Bronchial epithelial cell (primary cell): ENCODE measurements around the gene CLSTN1. TPM values are rescaled to one million over a fixed set of nuclear protein-coding genes. Genes with fewer than 3 reads are reported as not detected.
"Not testable (repeated sequence)": the region's sequence is repeated elsewhere in the genome, so short reads cannot be mapped to it uniquely, and the experiment has no call there.

Experiments used
- DNase-seq: peaks from one replicate; pipeline ENCODE4 v3.0.0-alpha.2; 2010; ENCODE audit warnings: low read depth
- FAIRE-seq: peaks from 2 replicates; lab custom pipeline; 2011; peaks lifted over from hg19 to GRCh38; lab: Jason Lieb, UNC
- H3K27me3 ChIP-seq: 2 replicates; pipeline ENCODE4 v1.5.1; 2011; ENCODE audit warnings: low read length; ENCODE audit not compliant: control insufficient read depth, insufficient read depth
- H3K36me3 ChIP-seq: 2 replicates; pipeline ENCODE4 v1.5.1; 2011; ENCODE audit warnings: low read length; ENCODE audit not compliant: control insufficient read depth, insufficient read depth
- H3K4me3 ChIP-seq: 2 replicates; pipeline ENCODE4 v1.5.1; 2011; ENCODE audit warnings: mild to moderate bottlenecking, low read depth, low read length, control low read depth
- total RNA-seq: library from RNA; depleted of rRNA; stranded (reverse); fragments of >200 nt; gene quantifications from 2 replicates; pipeline ENCODE4 v1.2.1, GENCODE V29; 2014
- TF ChIP-seq, protein P1 (sequence below): IDR thresholded peaks from 2 replicates; pipeline ENCODE4 v1.5.1; 2011; ENCODE audit warnings: mild to moderate bottlenecking, moderate library complexity, low read length, control low read depth, inconsistent platforms; ENCODE audit not compliant: insufficient read depth, severe bottlenecking

CLSTN1 gene
- total RNA-seq, 1 donor from 2014 or later: 142 TPM

- no peak overlapping the region for H3K4me3 ChIP-seq
- no peak for DNase-seq
- no peaks in the 10 kb centered on the region for H3K27me3 ChIP-seq
- TF ChIP-seq, protein P1, sequence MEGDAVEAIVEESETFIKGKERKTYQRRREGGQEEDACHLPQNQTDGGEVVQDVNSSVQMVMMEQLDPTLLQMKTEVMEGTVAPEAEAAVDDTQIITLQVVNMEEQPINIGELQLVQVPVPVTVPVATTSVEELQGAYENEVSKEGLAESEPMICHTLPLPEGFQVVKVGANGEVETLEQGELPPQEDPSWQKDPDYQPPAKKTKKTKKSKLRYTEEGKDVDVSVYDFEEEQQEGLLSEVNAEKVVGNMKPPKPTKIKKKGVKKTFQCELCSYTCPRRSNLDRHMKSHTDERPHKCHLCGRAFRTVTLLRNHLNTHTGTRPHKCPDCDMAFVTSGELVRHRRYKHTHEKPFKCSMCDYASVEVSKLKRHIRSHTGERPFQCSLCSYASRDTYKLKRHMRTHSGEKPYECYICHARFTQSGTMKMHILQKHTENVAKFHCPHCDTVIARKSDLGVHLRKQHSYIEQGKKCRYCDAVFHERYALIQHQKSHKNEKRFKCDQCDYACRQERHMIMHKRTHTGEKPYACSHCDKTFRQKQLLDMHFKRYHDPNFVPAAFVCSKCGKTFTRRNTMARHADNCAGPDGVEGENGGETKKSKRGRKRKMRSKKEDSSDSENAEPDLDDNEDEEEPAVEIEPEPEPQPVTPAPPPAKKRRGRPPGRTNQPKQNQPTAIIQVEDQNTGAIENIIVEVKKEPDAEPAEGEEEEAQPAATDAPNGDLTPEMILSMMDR: no peak
- no peak for FAIRE-seq
- H3K36me3 ChIP-seq: peaks cover 3% of the 10 kb centered on the region
These were observed 29.7 kb downstream of the CLSTN1 start for GRCh38 chr1:9794081-9794480.

- TF ChIP-seq, protein P1: no peak
- Histone ChIP-seq H3K36me3 (peaks cover 3% of the 10 kb centered on the region), H3K27me3 (no peaks in the 10 kb centered on the region), H3K4me3 (no peak overlapping the region)
- FAIRE-seq: no peak
- no peak for DNase-seq
These were observed 30.5 kb downstream of the CLSTN1 start for GRCh38 chr1:9793291-9793690.

DNA sequence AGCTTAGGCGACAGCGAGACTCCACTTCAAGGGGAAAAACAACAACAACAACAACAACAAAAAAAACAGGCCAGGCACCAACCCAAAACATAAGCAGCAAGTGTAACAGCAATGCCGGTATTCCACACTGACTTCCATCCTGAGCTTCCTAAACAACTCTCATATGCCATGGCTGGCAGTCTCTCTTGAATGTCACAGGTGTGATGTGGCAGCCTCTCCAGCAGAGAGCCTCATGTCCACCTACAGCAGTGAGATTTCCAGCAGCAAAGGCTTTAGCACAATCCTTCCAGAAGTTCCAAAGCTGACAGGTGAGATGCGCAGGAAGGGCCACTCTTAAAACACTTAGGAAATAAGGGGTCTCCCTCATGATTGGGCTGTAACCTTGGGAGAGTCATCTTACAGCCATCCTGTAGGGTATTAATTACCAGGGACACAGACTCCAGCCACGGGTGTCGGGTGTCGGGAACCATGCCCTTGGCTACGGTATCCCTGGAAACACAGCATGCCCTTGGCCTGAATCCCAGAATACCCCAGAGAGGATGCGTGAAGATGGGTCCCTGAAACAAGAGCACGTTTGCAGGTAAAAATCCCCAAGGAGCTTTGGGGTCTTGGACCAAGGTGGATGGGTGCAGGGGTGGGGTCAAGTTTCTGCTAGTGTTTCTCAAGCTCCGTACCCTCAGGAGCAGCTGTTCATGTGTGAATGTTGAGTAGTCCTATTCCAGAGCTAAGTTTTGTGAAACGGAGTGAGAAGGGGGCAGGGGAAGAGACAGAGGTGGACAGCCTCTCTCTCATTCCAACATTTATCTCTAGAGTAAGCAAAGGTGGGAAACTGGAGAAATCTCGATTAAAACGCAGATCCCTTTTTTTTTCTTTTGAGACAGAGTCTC is 31.4 kb downstream of the CLSTN1 start:
- FAIRE-seq (no peak), DNase-seq (no peak)
- TF ChIP-seq, protein P1: no peak
- H3K27me3 ChIP-seq: no peaks in the 10 kb centered on the region
- no peak overlapping the region for H3K4me3 ChIP-seq
- peaks cover 3% of the 10 kb centered on the region for H3K36me3 ChIP-seq

DNA sequence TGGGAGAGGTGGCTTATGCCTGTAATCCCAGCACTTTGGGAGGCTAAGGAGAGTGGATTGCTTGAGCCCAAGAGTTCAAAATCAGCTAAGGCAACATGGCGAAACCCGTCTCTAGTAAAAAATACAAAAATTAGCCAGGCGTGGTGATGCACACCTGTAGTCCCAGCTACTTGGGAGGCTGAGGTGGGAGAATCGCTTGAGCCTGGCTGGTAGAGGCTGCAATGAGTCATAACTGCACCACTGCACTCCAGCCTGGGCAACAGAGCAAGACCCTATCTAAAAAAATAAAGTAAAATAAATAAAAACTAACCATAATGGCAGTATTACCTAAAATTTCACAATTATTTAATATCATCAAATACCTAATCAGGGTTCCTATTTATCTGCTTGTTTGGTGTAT is 34.1 kb downstream of the CLSTN1 start:
- not testable (repeated sequence) for DNase-seq, H3K4me3 ChIP-seq, H3K27me3 ChIP-seq, FAIRE-seq, H3K36me3 ChIP-seq

DNA sequence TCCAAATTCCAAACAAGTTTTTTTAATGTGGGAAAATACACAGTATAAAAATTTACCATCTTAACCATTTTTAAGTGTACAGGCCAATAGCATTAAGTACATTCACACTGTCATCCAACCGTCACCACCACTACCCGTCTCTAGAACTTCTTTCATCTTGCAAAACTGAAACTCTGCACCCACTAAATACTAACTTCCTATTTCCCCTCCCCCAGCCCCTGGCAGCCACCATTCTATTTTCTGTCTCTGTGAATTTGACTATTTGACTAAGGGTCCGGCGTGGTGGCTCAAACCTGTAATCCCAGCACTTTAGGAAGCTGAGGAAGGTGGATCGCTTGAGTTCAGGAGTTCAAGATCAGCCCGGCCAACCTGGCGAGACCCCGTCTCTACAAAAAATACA is 36.1 kb downstream of the CLSTN1 start:
- Histone ChIP-seq H3K36me3 (no peaks in the 10 kb centered on the region), H3K27me3 (no peaks in the 10 kb centered on the region), H3K4me3 (no peak overlapping the region)
- TF ChIP-seq, protein P1: no peak
- FAIRE-seq (no peak), DNase-seq (no peak)

- no peak for DNase-seq
- Histone ChIP-seq H3K36me3 (no peaks in the 10 kb centered on the region), H3K4me3 (no peak overlapping the region), H3K27me3 (no peaks in the 10 kb centered on the region)
- TF ChIP-seq, protein P1: no peak
- FAIRE-seq: no peak
These were observed 38.4 kb downstream of the CLSTN1 start for GRCh38 chr1:9785406-9785805.
